GM12878 (cell line): ENCODE results near the gene NINJ1.

Experiments used
- NFXL1 ChIP-seq: fragments of 450-650 bp; IDR thresholded peaks from 2 replicates; pipeline ENCODE4 v1.6.1; 2017; ENCODE audit warnings: antibody characterized with exemption, mild to moderate bottlenecking, borderline replicate concordance
- SPI1 ChIP-seq: IDR thresholded peaks from 2 replicates; pipeline ENCODE4 v1.6.1; 2011; ENCODE audit warnings: low read depth, mild to moderate bottlenecking, low read length, moderate library complexity, borderline replicate concordance; ENCODE audit not compliant: insufficient read depth
- TF ChIP-seq, protein P1 (sequence below): IDR thresholded peaks from 2 replicates; pipeline ENCODE4 v1.6.1; 2012; ENCODE audit warnings: low read depth, low read length, improper control_type of control experiment
- TF ChIP-seq, protein P2 (sequence below): fragments of 450-650 bp; conservative IDR thresholded peaks from 2 replicates; pipeline ENCODE4 v1.6.1; 2017; ENCODE audit warnings: mild to moderate bottlenecking, moderate library complexity
- TF ChIP-seq, protein P3 (sequence below), 3 experiments: IDR thresholded peaks in 2 of 3; conservative IDR thresholded peaks in 1 of 3; 2 replicates each; pipeline ENCODE4 v1.5.1; 2011; ENCODE audit warnings: low read depth in 3 of 3, low read length in 3 of 3, mild to moderate bottlenecking in 3 of 3, control low read depth in 2 of 3, moderate library complexity in 2 of 3, inconsistent platforms in 1 of 3, mixed read lengths in 1 of 3; ENCODE audit not compliant: control insufficient read depth in 2 of 3, insufficient read depth in 1 of 3; ENCODE audit errors: extremely low read depth in 1 of 3
- TF ChIP-seq, protein P4 (sequence below): IDR thresholded peaks from 2 replicates; pipeline ENCODE4 v1.6.1; 2011; ENCODE audit warnings: low read depth, mild to moderate bottlenecking, low read length, moderate library complexity, borderline replicate concordance; ENCODE audit errors: extremely low read depth

DNA sequence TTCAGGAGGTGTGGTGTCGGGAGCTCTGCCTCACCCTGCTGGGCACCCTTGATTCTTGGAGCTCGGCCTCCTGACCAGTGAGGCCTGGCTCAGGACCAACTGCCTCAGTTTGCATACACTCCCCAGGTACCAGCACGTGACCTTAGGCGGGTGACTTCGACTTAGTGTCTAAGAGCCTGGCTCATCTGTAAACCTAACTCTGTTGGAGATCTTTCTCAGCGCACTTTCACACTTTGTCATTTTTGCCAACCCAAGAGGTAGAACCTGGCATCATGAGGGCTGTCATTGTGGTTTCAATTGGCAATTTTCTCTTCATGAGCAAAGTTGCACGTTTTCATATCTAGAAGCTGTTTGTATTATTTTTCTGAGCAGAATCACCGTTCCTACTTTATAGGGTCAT, 36.5 kb upstream of the NINJ1 start:
- TF ChIP-seq, protein P1, sequence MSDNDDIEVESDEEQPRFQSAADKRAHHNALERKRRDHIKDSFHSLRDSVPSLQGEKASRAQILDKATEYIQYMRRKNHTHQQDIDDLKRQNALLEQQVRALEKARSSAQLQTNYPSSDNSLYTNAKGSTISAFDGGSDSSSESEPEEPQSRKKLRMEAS = no peak
- TF ChIP-seq, protein P2, sequence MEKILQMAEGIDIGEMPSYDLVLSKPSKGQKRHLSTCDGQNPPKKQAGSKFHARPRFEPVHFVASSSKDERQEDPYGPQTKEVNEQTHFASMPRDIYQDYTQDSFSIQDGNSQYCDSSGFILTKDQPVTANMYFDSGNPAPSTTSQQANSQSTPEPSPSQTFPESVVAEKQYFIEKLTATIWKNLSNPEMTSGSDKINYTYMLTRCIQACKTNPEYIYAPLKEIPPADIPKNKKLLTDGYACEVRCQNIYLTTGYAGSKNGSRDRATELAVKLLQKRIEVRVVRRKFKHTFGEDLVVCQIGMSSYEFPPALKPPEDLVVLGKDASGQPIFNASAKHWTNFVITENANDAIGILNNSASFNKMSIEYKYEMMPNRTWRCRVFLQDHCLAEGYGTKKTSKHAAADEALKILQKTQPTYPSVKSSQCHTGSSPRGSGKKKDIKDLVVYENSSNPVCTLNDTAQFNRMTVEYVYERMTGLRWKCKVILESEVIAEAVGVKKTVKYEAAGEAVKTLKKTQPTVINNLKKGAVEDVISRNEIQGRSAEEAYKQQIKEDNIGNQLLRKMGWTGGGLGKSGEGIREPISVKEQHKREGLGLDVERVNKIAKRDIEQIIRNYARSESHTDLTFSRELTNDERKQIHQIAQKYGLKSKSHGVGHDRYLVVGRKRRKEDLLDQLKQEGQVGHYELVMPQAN = no peak
- TF ChIP-seq, protein P3, sequence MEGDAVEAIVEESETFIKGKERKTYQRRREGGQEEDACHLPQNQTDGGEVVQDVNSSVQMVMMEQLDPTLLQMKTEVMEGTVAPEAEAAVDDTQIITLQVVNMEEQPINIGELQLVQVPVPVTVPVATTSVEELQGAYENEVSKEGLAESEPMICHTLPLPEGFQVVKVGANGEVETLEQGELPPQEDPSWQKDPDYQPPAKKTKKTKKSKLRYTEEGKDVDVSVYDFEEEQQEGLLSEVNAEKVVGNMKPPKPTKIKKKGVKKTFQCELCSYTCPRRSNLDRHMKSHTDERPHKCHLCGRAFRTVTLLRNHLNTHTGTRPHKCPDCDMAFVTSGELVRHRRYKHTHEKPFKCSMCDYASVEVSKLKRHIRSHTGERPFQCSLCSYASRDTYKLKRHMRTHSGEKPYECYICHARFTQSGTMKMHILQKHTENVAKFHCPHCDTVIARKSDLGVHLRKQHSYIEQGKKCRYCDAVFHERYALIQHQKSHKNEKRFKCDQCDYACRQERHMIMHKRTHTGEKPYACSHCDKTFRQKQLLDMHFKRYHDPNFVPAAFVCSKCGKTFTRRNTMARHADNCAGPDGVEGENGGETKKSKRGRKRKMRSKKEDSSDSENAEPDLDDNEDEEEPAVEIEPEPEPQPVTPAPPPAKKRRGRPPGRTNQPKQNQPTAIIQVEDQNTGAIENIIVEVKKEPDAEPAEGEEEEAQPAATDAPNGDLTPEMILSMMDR (IDR thresholded peaks at IDR 0.05 in 2 of 3, conservative IDR thresholded peaks at IDR 0.05 in 1 of 3; ENCODE audit: control insufficient read depth in 2 of 3, extremely low read depth in 1 of 3, insufficient read depth in 1 of 3, low read depth in 3 of 3, low read length in 3 of 3) = no peak
- TF ChIP-seq SPI1 = no peak
- no peak for TF ChIP-seq NFXL1
- TF ChIP-seq, protein P4, sequence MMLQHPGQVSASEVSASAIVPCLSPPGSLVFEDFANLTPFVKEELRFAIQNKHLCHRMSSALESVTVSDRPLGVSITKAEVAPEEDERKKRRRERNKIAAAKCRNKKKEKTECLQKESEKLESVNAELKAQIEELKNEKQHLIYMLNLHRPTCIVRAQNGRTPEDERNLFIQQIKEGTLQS = no peak
